ENCODE results near the gene ZNF385A.

DNA sequence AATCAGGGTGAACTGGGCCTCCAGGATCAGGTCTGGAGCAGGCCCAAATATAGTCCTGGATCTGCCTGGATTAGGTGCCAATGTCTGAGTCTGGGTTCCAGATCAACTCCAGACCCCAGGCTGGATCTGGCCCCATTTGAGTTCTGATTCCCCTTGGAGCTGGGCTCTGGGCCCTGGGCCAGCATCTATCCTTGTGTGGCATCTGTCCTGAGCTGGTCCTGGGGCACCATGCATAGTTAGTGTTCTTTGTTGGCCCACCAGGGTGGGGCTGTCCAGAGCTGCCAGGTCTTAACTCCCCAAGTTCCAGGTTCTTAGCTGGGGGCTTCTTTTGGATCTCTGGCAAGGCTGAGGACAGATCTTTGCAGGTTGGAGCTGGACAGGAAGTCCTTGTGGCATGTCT lies 11.0 kb upstream of the ZNF385A start:
- TF ChIP-seq, protein P1, sequence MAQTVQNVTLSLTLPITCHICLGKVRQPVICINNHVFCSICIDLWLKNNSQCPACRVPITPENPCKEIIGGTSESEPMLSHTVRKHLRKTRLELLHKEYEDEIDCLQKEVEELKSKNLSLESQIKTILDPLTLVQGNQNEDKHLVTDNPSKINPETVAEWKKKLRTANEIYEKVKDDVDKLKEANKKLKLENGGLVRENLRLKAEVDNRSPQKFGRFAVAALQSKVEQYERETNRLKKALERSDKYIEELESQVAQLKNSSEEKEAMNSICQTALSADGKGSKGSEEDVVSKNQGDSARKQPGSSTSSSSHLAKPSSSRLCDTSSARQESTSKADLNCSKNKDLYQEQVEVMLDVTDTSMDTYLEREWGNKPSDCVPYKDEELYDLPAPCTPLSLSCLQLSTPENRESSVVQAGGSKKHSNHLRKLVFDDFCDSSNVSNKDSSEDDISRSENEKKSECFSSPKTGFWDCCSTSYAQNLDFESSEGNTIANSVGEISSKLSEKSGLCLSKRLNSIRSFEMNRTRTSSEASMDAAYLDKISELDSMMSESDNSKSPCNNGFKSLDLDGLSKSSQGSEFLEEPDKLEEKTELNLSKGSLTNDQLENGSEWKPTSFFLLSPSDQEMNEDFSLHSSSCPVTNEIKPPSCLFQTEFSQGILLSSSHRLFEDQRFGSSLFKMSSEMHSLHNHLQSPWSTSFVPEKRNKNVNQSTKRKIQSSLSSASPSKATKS (CRISPR knock-in tag; IDR thresholded peaks at IDR 0.05) = no peak
- TF ChIP-seq RFX5 (IDR thresholded peaks at IDR 0.05; ENCODE audit: low read depth, low read length) (no peak), ZNF7 (CRISPR knock-in tag; IDR thresholded peaks at IDR 0.05) (no peak), RFX3 (CRISPR knock-in tag; IDR thresholded peaks at IDR 0.05) (no peak), KMT2B (CRISPR knock-in tag; IDR thresholded peaks at IDR 0.05) (no peak), TBX2 (CRISPR knock-in tag; IDR thresholded peaks at IDR 0.05; ENCODE audit: borderline replicate concordance) (no peak)
- TF ChIP-seq, protein P2, sequence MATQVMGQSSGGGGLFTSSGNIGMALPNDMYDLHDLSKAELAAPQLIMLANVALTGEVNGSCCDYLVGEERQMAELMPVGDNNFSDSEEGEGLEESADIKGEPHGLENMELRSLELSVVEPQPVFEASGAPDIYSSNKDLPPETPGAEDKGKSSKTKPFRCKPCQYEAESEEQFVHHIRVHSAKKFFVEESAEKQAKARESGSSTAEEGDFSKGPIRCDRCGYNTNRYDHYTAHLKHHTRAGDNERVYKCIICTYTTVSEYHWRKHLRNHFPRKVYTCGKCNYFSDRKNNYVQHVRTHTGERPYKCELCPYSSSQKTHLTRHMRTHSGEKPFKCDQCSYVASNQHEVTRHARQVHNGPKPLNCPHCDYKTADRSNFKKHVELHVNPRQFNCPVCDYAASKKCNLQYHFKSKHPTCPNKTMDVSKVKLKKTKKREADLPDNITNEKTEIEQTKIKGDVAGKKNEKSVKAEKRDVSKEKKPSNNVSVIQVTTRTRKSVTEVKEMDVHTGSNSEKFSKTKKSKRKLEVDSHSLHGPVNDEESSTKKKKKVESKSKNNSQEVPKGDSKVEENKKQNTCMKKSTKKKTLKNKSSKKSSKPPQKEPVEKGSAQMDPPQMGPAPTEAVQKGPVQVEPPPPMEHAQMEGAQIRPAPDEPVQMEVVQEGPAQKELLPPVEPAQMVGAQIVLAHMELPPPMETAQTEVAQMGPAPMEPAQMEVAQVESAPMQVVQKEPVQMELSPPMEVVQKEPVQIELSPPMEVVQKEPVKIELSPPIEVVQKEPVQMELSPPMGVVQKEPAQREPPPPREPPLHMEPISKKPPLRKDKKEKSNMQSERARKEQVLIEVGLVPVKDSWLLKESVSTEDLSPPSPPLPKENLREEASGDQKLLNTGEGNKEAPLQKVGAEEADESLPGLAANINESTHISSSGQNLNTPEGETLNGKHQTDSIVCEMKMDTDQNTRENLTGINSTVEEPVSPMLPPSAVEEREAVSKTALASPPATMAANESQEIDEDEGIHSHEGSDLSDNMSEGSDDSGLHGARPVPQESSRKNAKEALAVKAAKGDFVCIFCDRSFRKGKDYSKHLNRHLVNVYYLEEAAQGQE (IDR thresholded peaks at IDR 0.05; ENCODE audit: borderline replicate concordance in 1 of 2, low read depth in 1 of 2, low read length in 2 of 2) = no peak

All from HepG2 (cell line).